Endothelial cell (in vitro differentiated cells): Measurements from ENCODE around the gene LGALS12. TPM values are rescaled to one million over a fixed set of nuclear protein-coding genes. Genes with fewer than 3 reads are reported as not detected.

Experiments
- DNase-seq: peaks from one replicate; pipeline ENCODE4 v3.0.0; 2021; ENCODE audit warnings: low spot score
- H3K27ac Mint-ChIP-seq: one replicate; pipeline ENCODE4 v1.8.0; 2021; ENCODE audit warnings: mixed read lengths, inconsistent platforms; ENCODE audit not compliant: unreplicated experiment
- H3K27me3 Mint-ChIP-seq: one replicate; pipeline ENCODE4 v1.8.0; 2021; ENCODE audit warnings: mild to moderate bottlenecking, moderate library complexity, mixed read lengths, inconsistent platforms; ENCODE audit not compliant: unreplicated experiment
- H3K36me3 Mint-ChIP-seq: one replicate; pipeline ENCODE4 v1.8.0; 2021; ENCODE audit warnings: mild to moderate bottlenecking, low read depth, mixed read lengths, inconsistent platforms; ENCODE audit not compliant: unreplicated experiment
- H3K4me1 Mint-ChIP-seq: one replicate; pipeline ENCODE4 v1.8.0; 2021; ENCODE audit warnings: mild to moderate bottlenecking, mixed read lengths, inconsistent platforms; ENCODE audit not compliant: unreplicated experiment
- H3K4me3 Mint-ChIP-seq: one replicate; pipeline ENCODE4 v1.8.0; 2021; ENCODE audit warnings: mild to moderate bottlenecking, mixed read lengths, inconsistent platforms; ENCODE audit not compliant: unreplicated experiment
- H3K9me3 Mint-ChIP-seq: one replicate; pipeline ENCODE4 v1.8.0; 2021; ENCODE audit warnings: mixed read lengths, inconsistent platforms; ENCODE audit not compliant: unreplicated experiment
- CTCF ChIP-seq: fragments of 200-600 bp; sonication (generic); IDR thresholded peaks from one replicate; pipeline ENCODE4 v1.5.0; 2021; ENCODE audit warnings: antibody characterized with exemption; ENCODE audit not compliant: unreplicated experiment
- total RNA-seq: library from RNA; stranded (reverse); fragmentation: NEBNext Ultra II Directional; extraction: Animal tissue kit (Norgen Biotek cat#: 25700); gene quantifications from one replicate; pipeline ENCODE4 v1.2.1, GENCODE V29; 2021; ENCODE audit not compliant: unreplicated experiment

Gene LGALS12
- total RNA-seq, 1 donor from 2014 or later: 0.67 TPM

GRCh38 chr11:63512816-63513215 is 6.9 kb downstream of the LGALS12 start:
- Mint-ChIP-seq H3K4me3 (no peak overlapping the region), H3K36me3 (no peaks in the 10 kb centered on the region), H3K4me1 (peaks cover 19% of the 10 kb centered on the region), H3K27me3 (peaks cover 3% of the 10 kb centered on the region), H3K27ac (no peak overlapping the region), H3K9me3 (no peaks in the 10 kb centered on the region)
- no peak for DNase-seq
- no peak for TF ChIP-seq CTCF

GRCh38 chr11:63516109-63516508 is 10.2 kb downstream of the LGALS12 start:
- no peak overlapping the region for H3K27ac Mint-ChIP-seq
- H3K36me3 Mint-ChIP-seq: no peaks in the 10 kb centered on the region
- peaks cover 2% of the 10 kb centered on the region for H3K27me3 Mint-ChIP-seq
- no peak for DNase-seq
- no peaks in the 10 kb centered on the region for H3K9me3 Mint-ChIP-seq
- TF ChIP-seq CTCF: no peak
- peaks cover 7% of the 10 kb centered on the region for H3K4me1 Mint-ChIP-seq
- no peak overlapping the region for H3K4me3 Mint-ChIP-seq

- TF ChIP-seq CTCF: no peak
- Mint-ChIP-seq H3K4me1 (no peaks in the 10 kb centered on the region), H3K9me3 (no peaks in the 10 kb centered on the region), H3K4me3 (no peak overlapping the region), H3K36me3 (no peaks in the 10 kb centered on the region), H3K27ac (no peak overlapping the region), H3K27me3 (peaks cover 2% of the 10 kb centered on the region)
- DNase-seq: no peak
These were observed 11.3 kb downstream of the LGALS12 start for GRCh38 chr11:63517156-63517555.

GRCh38 chr11:63518548-63518947 is 12.7 kb downstream of the LGALS12 start:
- peaks cover 4% of the 10 kb centered on the region for H3K36me3 Mint-ChIP-seq
- no peaks in the 10 kb centered on the region for H3K9me3 Mint-ChIP-seq
- DNase-seq: no peak
- no peak overlapping the region for H3K27ac Mint-ChIP-seq
- no peak for TF ChIP-seq CTCF
- H3K4me3 Mint-ChIP-seq: no peak overlapping the region
- peaks cover 2% of the 10 kb centered on the region for H3K27me3 Mint-ChIP-seq
- H3K4me1 Mint-ChIP-seq: no peaks in the 10 kb centered on the region

- no peak for DNase-seq
- no peaks in the 10 kb centered on the region for H3K9me3 Mint-ChIP-seq
- peaks cover 6% of the 10 kb centered on the region for H3K36me3 Mint-ChIP-seq
- H3K4me1 Mint-ChIP-seq: no peaks in the 10 kb centered on the region
- peaks cover 2% of the 10 kb centered on the region for H3K27me3 Mint-ChIP-seq
- no peak overlapping the region for H3K27ac Mint-ChIP-seq
- no peak for TF ChIP-seq CTCF
- no peak overlapping the region for H3K4me3 Mint-ChIP-seq
These were observed 14.8 kb downstream of the LGALS12 start for GRCh38 chr11:63520606-63521170.
